SH-SY5Y (cell line): Measurements from ENCODE around the gene TMEM37.

Experiments
- GATA2 ChIP-seq: IDR thresholded peaks from 2 replicates; pipeline ENCODE4 v1.6.1; 2011; ENCODE audit warnings: mild to moderate bottlenecking, low read depth, low read length
- GATA3 ChIP-seq: IDR thresholded peaks from 2 replicates; pipeline ENCODE4 v1.6.1; 2011; ENCODE audit warnings: low read depth, mild to moderate bottlenecking, low read length, moderate library complexity

- TF ChIP-seq GATA3 (no peak), GATA2 (no peak)
These were observed 43.7 kb downstream of the TMEM37 start for GRCh38 chr2:119475225-119475856.
